GM21528 (cell line): ENCODE measurements around the gene CALCB.

ENCODE experiments used
- ATAC-seq: cut with Tn5 transposase; IDR thresholded peaks from one replicate; pipeline ENCODE4 v1.9.1; 2021; ENCODE audit warnings: mild to moderate bottlenecking, moderate library complexity; ENCODE audit not compliant: unreplicated experiment, low FRiP score

Gene CALCB

GRCh38 chr11:15114501-15115475 lies 41.4 kb downstream of the CALCB start, which contains the start of gene INSC:
INSC (plus strand) TSS chr11:15114923; CDS start chr11:15149175, 34,252 bp downstream.
- no peak for ATAC-seq

DNA sequence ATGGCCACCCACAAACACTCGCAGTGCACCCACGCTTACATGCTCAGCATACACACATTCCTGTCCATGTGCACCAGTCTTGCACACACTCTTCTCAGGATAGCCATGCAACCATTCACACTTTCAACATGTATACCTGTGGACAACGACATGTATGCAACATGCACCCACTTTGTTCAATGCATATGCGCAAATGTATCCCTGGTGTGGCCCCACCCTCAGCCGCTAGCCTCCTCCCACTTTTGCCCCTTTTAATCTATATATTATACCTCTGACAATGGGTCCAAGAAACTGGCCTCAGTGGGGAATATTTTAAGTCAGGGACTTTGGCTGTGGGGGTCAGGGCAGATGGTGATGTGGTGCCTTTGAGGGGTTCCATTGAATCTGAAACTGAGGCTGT lies 42.3 kb downstream of the CALCB start:
- no peak for ATAC-seq

DNA sequence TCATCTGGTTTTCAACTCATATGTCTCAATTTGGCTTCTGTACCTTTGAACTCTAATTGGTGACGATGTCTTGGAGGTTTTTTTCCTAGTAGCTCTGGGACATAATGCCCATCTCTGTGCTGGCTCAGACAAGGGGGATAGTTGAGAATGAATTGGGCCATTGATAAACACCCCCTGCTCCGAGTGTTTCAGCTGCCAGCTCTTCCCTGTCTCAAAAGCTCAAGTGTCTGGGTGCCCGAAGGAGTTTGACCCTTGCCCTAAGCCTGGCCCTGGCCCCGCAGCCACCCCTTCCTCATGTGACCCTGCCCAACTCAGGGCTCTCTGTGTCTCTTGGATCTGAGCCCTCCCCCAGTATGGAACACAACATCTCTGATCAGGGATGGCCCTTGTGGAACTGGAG lies 44.4 kb downstream of the CALCB start:
- no peak for ATAC-seq

GRCh38 chr11:15118431-15118830 lies 45.0 kb downstream of the CALCB start:
- ATAC-seq, result no peak

DNA sequence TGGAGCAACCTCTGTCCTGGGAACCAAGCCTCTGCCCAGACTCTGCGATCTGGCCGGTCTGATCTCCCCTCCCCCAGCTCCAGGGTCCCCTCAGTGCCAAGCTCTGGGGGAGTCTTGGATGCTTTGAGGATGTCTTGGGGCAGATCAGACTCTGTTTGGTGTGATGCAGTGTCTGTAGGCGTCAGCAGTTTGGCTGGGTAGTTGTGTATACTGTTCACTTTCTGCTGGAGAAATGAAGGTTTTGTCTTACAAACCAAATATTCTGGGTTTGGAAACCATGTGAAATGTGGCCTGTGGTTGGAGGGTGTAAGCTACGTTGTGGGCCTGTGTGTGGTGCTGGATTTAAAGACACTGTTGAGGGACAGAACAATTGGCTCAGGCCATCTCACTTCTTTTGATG lies 46.0 kb downstream of the CALCB start:
- no peak for ATAC-seq

- no peak for ATAC-seq
Measured at GRCh38 chr11:15119826-15120225, 46.4 kb downstream of the CALCB start.

- no peak for ATAC-seq
Measured at GRCh38 chr11:15123849-15124248, 50.5 kb downstream of the CALCB start.

GRCh38 chr11:15124528-15124927 lies 51.1 kb downstream of the CALCB start:
- ATAC-seq, result no peak

DNA sequence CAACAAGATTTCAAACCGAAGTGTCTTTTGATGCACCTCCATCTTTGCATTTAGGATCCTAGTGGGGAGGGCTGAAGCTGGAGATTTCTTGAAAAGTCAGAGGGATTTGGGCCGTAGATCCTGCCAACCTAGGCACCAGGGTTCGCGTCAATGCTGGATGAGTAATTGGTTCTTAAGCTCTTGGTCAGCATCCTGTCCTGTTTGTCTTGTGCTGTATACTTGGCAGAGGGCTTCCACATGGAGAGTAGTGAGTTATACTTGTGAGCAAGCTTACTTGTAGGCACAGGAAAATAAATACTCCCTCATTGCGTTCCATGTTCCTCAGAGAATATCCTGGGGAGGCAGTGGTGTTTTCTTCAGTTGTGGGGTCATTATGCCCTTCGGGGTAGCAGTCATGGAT lies 53.9 kb downstream of the CALCB start:
- no peak for ATAC-seq
